AG10803 (cell line): ENCODE results near the gene KANK3.

ENCODE experiments used
- DNase-seq: peaks from one replicate; pipeline ENCODE4 v3.0.0; 2010; ENCODE audit warnings: low read depth
- H3K4me3 ChIP-seq: 2 replicates; pipeline ENCODE4 v1.5.1; 2011; ENCODE audit warnings: mild to moderate bottlenecking, low read length, control low read depth
- CTCF ChIP-seq: conservative IDR thresholded peaks from 2 replicates; pipeline ENCODE4 v1.5.1; 2011; ENCODE audit warnings: mild to moderate bottlenecking, low read length, control low read depth, inconsistent platforms

The KANK3 gene

GRCh38 chr19:8331263-8331845, 11.7 kb downstream of the KANK3 start:
- H3K4me3 ChIP-seq, result no peak overlapping the region
- TF ChIP-seq CTCF, result no peak

GRCh38 chr19:8329996-8330395, 13.1 kb downstream of the KANK3 start:
- no peak for DNase-seq
- no peak for TF ChIP-seq CTCF
- H3K4me3 ChIP-seq, result no peak overlapping the region

More at GRCh38 chr19:8331263-8331845, 11.7 kb downstream of the KANK3 start:
- DNase-seq, result no peak

- no peak overlapping the region for H3K4me3 ChIP-seq
- no peak for DNase-seq
- no peak for TF ChIP-seq CTCF
Measured at GRCh38 chr19:8325454-8325853, 17.6 kb downstream of the KANK3 start.

- no peak overlapping the region for H3K4me3 ChIP-seq
- no peak; the same call in 1 of the 2 replicates for TF ChIP-seq CTCF
- DNase-seq, result no peak
Measured at GRCh38 chr19:8324186-8325050, 18.6 kb downstream of the KANK3 start.

- H3K4me3 ChIP-seq, result no peak overlapping the region
- no peak for DNase-seq
Measured at GRCh38 chr19:8323781-8324185, 19.3 kb downstream of the KANK3 start.

GRCh38 chr19:8322638-8322997, 20.4 kb downstream of the KANK3 start:
- TF ChIP-seq CTCF, result no peak
- DNase-seq, result no peak
- H3K4me3 ChIP-seq, result peak overlapping the region; percentile 98

More at GRCh38 chr19:8323781-8324185, 19.3 kb downstream of the KANK3 start:
- TF ChIP-seq CTCF, result no peak
